H1 (cell line): ENCODE results near the gene PXN. TPM values are rescaled to one million over a fixed set of nuclear protein-coding genes. Genes with fewer than 3 reads are reported as not detected.

ENCODE experiments used
- polyA plus RNA-seq, 7 experiments: library from polyadenylated mRNA; depleted of rRNA in 3 of 7; stranded (reverse) in 5 of 7; unstranded in 2 of 7; fragments of >200 nt in 5 of 7; fragments of 200-250 nt in 2 of 7; gene quantifications; 1 replicate in 5 of 7; 2 replicates in 1 of 7; 4 replicates in 1 of 7; pipeline versions ENCODE4 v1.2.1 to v1.2.3, GENCODE V29; 2011 to 2013; ENCODE audit warnings: missing spikeins in 2 of 7, mixed read lengths in 2 of 7
- total RNA-seq: library from RNA; stranded (reverse); fragmentation: NEBNext Ultra II Directional; extraction: Animal tissue kit (Norgen Biotek cat#: 25700); gene quantifications from 2 replicates; pipeline ENCODE4 v1.2.1, GENCODE V29; 2021
- TF ChIP-seq, protein P1 (sequence below): IDR thresholded peaks from 2 replicates; pipeline ENCODE4 v1.6.1; 2012; ENCODE audit warnings: inconsistent platforms

Gene PXN
- total and polyA plus RNA-seq, 2 of the 8 experiments (the other 6 are each of a cell fraction or from before 2014, with no cell fraction given): 51.0 to 105 TPM

DNA sequence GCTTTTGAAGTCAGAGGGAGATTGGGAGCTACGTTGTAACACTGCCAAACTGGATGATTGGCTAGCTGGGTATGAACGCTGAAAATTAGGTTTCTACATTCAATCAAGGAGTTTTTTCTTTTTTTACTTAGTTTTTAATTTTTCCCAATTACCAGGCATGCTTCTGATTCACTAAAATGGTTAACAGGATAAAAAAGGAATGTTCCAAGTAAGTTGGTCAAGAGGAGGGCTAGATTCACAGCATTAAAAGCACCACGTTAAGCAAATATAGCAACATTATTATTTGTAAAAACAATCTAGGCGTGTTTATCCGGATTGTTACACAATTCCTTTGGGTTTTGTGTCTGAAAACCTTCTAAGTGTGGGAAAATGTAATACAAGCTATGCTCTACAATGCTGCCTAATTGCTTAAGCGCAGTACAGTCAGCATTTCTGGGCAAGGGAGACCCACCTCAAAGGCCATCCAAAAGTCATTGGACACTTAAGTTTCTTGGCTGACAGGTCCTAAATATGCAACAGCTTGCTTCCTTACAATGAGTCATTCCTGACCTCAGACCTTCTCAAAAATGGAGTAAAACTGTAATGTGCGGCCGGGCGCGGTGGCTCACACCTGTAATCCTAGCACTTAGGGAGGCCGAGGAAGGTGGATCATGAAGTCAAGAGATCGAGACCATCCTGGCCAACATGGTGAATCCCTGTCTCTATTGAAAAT, 65.8 kb downstream of the PXN start (continued):
- TF ChIP-seq, protein P1, sequence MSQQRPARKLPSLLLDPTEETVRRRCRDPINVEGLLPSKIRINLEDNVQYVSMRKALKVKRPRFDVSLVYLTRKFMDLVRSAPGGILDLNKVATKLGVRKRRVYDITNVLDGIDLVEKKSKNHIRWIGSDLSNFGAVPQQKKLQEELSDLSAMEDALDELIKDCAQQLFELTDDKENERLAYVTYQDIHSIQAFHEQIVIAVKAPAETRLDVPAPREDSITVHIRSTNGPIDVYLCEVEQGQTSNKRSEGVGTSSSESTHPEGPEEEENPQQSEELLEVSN: no peak
